Stimulated activated CD4-positive, alpha-beta T cell treated with anti-CD3 and anti-CD28 coated beads, Interleukin-2, amount 100 ng/mL, for 48 hours (primary cell): ENCODE results near the gene TMEM45A.
"Not testable (repeated sequence)": the region's sequence is repeated elsewhere in the genome, so short reads cannot be mapped to it uniquely, and the experiment has no call there.

Experiments
- DNase-seq, 2 donors: peaks; one replicate each; pipeline ENCODE4 v3.0.0-alpha.2; 2020

TMEM45A gene

GRCh38 chr3:100486808-100487207 lies 5.6 kb upstream of the TMEM45A start:
- no peak for DNase-seq

GRCh38 chr3:100489118-100489517 lies 3.3 kb upstream of the TMEM45A start:
- DNase-seq: no peak

- no peak for DNase-seq
Observed at GRCh38 chr3:100496711-100497261, 4.4 kb downstream of the TMEM45A start.

- no peak for DNase-seq
Observed at GRCh38 chr3:100499651-100500050, 7.2 kb downstream of the TMEM45A start.

DNA sequence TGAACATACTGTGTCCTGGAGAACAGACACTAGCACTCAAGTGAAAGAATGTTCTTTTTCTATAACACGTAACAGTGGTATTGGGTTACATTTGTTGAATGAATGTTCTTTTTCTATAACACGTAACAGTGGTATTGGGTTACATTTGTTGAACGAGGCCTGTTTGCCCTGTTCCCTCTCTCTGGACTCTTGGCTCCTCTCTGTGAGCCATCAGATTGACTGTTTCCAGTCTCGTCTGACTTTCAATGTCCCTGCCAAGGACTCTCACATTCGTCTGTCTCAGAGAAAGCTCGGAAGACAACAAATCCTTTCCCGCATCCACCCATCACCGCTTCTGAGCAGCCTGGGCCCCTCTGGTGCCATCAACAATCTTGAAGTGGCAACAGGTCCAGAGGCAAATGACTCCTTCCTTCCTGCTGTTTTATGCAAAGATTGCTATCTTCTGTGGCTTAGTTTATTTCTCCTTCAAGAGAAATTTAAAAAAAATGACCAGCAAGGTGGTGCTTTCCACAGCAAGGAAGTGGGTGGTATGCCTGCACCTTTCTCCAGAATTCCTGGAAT lies 8.0 kb downstream of the TMEM45A start:
- DNase-seq: no peak

DNA sequence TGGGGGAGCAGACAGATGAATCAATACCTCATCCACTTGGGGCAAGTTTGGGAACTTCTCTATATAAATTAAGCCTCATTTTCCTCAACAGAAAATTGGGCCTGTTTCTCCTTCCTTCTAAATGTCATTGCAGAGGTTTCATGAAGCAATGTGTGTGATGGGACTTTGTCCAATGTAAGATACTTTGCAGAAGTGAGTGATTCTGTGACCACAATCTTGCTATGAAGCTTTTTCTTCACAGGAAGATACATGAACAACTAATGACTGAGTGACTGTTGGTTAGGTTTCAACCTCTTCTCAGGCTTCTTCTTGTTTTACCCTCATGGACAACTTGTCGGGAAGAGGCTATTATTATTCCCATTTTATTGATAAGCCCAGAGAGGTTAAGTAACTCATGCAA lies 11.0 kb downstream of the TMEM45A start:
- no peak for DNase-seq

DNA sequence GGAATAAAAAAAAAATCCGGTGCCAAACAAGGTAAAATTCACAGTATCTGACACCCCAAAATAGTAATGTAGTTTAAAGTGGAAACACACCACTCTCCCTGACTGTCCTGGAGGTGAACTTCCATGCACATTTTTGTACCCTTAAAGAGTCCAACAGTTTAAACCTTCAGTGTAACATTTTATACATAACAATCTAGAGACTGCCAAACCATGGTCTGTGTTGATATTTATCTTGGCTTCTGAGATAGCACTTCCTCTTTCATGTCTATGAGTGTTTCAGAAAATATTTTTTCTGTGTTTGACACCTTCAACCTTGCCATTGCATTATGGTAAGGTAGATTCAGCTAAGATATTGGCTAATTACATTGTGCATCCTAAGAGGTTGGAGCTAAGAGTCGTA lies 13.9 kb downstream of the TMEM45A start:
- no peak for DNase-seq

GRCh38 chr3:100509818-100510217 lies 17.4 kb downstream of the TMEM45A start:
- DNase-seq: not testable (repeated sequence)

DNA sequence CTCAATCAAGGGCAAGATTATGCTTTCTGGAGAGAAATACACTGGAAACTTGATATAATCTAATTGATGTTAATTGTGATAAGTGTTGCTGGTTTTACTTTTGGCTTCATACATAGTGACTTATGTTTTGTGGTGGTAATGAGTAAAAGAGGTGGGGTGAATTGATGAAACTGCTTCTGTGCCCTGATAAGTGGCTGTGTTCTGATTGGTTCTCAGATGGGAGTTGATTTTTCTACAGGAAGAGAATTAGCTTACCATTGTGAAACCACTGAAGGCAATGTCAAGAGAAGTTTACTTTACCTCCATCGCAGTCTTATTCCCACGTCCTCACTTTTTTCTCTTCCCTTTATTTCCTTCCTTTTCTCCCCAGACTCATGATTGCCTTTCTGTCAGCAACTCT lies 23.8 kb downstream of the TMEM45A start:
- DNase-seq: no peak

- no peak for DNase-seq
Observed at GRCh38 chr3:100516838-100517237, 24.4 kb downstream of the TMEM45A start.

GRCh38 chr3:100517276-100517675 lies 24.9 kb downstream of the TMEM45A start:
- no peak for DNase-seq

DNA sequence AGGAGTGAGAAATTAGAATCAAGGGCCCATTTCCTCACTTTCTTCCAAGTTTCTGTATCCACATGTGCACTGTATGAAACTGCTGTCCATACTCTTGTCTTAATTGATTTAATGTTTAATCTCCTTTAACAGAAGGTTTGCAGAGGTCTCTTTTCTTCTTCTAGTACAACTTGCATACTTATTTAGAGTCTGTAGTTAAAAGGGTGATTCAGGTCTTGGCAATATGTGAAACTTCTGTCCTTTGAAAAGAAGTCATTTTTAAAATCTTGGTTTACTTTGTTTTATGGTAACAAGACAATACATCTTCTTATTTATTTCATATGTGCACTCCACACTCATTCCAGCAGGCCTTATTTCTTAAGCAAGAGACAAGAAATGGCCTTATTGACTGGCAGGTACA lies 25.8 kb downstream of the TMEM45A start:
- no peak for DNase-seq

DNA sequence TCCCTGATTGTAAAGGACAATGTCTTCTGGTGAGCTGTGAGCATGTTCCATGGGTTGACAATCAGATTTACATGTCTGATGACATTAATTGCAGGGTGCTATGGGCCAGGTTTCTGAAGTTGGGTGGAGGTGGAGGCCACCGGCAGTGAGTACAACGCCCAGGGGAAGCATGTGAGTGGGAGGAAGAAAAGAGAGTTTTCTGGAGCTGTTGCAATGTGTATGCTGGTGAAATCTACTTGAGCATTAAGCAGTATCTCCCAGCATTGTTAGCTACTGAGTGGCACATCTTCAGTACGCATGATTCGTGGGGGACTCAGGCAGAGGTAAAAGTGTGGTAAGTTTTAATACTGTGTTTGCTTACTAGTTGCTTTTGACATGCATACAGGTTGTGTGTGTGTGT lies 26.6 kb downstream of the TMEM45A start:
- no peak for DNase-seq

GRCh38 chr3:100521439-100521845 lies 29.0 kb downstream of the TMEM45A start:
- no peak for DNase-seq

DNA sequence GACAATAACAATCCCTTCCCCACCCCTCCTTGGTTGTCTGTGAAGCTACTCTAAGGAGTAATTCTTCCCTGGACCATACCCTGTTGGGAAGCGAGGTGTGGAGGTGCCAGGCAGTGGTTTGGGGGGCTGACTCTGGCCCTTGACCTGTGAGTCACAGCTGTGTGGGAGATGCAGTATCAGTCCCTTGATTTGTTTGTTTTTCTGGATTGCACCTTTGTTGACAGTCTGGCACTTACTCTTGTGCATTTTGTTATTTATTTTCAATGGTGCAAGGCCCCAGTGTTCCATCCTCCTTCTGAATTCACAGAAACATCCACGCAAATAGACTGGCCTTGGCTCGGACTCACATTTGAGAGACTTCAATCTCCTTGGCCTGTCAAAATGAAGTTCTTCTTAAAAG lies 29.7 kb downstream of the TMEM45A start:
- no peak for DNase-seq

DNA sequence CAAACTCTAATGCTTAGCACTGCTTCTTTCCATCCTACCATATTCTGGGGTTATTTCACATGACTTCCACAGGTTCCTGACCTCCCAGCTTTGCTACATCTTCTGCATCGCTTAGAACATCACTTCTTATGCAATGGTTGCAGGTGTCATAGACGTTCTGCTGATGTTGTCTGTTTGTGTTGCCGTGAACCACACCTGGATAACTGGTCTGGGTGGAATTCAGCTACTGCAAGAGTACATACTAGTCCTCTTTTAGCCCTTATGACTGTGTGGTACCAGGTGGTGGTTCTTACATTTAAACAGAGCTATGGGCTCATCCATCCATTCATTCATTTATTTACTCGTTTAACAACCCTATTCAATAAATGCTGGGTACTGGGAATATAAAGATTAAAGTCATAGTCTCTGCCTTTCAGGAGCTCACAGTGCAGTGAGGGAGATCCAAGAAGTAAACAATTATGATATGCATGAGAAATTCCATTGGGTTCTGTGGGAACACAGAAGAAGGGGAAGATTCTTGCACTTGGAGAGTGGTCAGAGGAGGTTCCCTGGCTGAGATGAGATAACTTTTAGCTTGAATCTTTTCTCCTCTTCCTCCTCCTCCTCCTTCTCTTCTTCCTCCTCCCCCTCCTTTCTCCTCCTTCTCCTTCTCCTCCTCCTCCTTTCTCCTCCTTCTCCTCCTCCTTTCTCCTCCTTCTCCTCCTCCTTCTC lies 30.8 kb downstream of the TMEM45A start:
- no peak for DNase-seq

DNA sequence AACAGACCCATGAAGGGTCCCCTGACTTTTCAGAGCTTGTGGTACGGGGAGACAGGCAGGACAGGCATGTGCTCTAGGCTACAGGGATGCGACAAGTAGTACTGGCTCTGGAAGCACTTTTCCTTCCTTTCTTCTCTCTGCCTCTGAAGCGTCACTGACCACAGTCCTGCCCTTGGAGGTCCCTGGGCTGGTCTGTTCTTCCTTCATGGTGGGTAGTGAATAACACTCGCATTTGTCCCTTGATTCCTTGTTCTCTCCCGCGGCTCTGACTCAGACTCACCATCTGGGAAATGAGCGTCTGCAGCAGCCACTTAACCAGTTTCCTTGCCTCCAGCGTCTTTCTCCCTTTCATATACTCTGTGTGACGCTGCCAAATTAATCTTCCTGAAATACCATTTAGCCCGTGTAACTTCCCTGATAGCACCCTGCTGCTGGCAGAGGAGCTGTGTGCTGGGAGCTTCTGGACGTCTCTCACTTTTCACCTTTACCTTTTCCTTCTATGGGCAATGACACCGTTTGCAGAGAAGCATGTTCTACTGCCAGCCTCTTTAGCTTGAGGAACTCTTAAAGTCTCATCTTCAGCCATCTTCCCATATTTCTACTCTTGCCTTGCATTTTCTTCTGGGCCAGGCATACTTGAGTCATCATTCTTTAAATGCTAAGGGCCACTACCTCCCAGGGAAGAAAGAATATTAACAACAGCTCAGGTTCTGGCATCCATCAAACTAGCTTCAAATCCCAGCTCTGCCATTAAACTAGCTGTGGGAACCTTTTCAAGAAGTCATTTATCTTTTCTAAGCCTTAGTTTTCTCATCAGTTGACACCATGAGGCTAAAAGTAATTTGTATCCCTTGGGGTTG lies 33.6 kb downstream of the TMEM45A start:
- DNase-seq: no peak

DNA sequence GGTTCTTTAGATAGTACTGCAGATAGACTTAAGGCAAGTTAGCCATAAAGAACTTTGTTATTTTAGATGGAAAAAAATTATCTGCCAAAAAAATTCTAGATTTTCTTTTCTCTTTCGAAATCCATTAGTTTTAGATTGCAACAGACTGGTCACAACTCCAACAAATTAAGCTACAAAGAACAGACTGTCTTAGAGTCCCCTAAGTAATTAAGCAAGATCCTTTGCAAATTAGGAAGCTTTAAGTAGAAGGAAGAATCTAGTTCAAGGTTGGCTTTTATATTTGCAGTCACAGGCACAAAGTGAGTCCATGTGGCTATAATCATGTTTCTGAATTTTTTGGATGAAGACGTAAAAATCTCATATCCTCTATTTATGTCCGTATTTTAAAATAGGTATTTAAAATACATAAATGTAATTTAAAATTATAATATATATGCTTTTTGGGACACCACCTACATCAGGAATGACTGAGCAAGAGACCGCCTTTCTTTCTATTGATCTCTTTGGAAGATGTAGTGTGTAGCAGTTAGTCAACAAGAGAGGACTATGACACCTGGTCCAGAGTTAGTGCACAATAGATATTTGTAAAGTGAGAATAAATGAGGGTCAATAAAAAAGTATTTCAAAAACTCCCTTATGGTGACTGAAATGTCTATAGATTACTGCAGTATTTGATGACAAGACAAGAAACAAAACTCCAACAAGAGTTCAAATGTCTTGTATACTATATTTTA lies 34.4 kb downstream of the TMEM45A start:
- DNase-seq: no peak

- no peak for DNase-seq
Observed at GRCh38 chr3:100527347-100527735, 34.9 kb downstream of the TMEM45A start.

GRCh38 chr3:100531093-100531492 lies 38.7 kb downstream of the TMEM45A start:
- DNase-seq: no peak

DNA sequence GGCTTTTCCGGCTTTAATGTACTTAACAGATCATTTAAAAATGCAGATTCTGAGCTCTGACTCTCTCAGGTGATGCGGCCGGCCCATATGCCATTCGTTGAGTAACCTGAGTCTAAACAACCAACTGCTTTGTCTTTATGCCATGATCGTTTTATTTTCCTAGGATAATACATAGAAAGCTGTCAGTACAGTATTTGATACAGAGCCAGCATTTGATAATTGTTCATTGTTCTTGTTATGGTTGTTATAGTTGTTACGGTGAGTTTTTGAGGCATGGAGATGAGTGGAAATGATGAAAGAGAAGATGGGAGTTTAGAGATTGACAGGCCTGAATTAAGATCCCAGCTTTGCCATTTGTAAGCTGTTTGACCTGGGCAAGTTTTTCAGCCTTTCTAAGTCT lies 40.0 kb downstream of the TMEM45A start:
- no peak for DNase-seq

GRCh38 chr3:100533176-100533575 lies 40.8 kb downstream of the TMEM45A start:
- no peak for DNase-seq

- DNase-seq: no peak
Observed at GRCh38 chr3:100535610-100535943, 43.2 kb downstream of the TMEM45A start.
